ENCODE data around the gene SLC9A2.

GRCh38 chr2:102652126-102652525 lies 32.8 kb downstream of the SLC9A2 start:
- no peak for TF ChIP-seq CTCF (IDR thresholded peaks at IDR 0.05)
- TF ChIP-seq EZH2phosphoT487 (IDR thresholded peaks at IDR 0.05), result no peak

All from neural progenitor cell (in vitro differentiated cells).